Measurements from ENCODE around the gene CCDC187. TPM values are rescaled to one million over a fixed set of nuclear protein-coding genes. Genes with fewer than 3 reads are reported as not detected.
"Not testable (repeated sequence)": the region's sequence is repeated elsewhere in the genome, so short reads cannot be mapped to it uniquely, and the experiment has no call there.

The CCDC187 gene
- total RNA-seq, 1 donor from 2014 or later, result not detected

DNA sequence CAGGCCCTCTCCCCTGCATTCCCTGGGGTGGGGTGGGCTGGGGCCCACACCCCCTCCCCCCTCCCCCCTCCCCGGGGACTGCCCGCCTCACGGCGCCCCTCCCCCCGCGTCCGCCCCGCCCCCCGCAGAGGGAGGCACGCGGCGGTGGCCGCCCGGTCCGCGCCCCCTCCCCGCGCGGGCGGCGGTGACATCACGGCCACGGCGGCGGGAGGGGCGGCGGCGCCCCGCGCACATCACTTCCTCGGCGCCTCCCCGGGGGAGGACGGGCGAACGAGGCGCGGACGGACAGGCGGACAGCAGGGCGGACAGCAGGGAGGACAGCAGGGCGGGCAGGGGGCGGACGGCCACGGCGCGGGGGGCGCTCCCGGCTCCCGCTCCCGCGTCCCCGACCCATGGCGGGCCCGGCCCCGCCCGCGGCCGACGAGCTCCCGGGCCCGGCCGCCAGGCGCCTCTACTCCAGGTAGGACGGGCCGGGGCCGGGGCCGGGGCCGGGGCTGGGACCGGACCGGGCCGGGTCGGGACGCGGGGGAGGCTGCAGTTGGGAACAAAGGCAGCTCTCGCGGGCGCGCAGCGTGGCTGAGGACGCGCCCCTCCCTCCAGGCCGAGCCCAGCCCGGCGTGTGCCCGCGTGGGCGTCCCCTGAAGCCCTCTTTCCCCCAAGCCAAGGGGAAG is 23.5 kb upstream of the CCDC187 start, which contains the start of gene GPSM1:
TSS of gene GPSM1 (plus strand) at position 236 of the 671 bp plus-strand sequence. CDS start at position 393, 157 bp downstream.
- intact Hi-C loops (cut with micrococcal nuclease), result loop anchor here (1.0 kb wide), 1 partner anchor 36 kb away; the partner anchor contains the start of gene DNLZ

DNA sequence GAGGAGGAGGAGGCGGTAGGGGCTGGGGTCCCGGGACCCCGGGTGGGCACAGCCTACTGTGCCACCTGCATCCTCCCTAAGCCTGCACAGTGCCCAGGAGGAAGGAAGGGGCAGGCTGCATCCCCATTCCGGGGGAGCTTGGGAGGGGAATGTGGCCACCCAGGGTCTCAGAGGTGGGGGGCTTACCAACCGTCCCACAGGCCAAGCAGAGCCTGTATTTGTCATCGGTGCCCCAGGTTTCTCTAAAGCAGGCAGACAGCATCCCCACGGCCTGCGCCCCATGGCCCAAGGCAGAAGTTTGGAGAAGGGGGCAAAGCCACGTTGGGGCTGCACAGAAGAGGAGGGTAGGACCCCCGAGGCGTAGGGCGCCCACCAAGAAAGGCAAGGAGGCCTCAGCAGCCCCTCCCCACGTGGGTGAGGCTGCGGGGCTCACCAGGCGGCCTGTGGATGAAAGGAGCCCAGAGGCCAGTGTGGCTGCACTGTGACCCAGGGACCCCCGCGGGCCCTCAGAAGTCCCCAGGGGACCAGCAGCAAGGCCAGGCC is 22.9 kb upstream of the CCDC187 start:
- intact Hi-C loops (cut with micrococcal nuclease), result loop anchor here (1.0 kb wide), 1 partner anchor 36 kb away; the partner anchor contains the start of gene DNLZ

DNA sequence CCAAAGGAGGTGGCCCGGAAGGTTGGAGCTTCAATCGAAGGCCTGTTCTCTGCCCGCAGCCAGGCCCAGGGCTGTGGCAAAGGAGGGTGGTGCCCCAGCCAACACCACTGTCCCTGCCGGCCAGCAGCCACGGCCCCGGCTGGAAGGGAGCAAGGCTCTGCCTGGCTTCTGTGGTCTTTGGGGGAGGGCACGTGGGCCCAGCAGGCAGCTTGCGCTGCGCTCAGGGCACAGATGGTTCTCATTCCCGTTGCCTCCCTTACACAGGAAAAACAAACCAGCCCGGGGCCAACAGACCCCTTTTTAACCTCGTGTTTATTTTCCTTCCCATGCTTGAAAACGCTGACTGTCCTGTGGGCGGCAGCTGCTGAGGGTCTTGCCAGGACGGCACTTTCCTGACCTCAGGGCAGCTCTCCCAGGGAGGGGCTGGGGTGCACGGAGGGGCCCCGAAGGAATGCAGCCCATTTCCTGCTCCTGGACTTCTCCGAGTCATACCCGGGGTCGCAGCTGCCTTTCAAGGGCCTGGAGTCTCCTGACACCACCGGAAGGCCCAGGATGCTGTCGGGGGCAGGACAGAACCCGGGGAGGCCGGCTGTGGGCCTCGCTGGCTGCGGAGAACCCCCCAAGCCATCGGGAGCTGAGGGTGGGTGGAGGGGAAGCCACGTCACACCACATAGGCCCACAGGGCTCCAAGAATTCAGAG is 22.3 kb upstream of the CCDC187 start:
- intact Hi-C loops (cut with micrococcal nuclease), result no loop called here

DNA sequence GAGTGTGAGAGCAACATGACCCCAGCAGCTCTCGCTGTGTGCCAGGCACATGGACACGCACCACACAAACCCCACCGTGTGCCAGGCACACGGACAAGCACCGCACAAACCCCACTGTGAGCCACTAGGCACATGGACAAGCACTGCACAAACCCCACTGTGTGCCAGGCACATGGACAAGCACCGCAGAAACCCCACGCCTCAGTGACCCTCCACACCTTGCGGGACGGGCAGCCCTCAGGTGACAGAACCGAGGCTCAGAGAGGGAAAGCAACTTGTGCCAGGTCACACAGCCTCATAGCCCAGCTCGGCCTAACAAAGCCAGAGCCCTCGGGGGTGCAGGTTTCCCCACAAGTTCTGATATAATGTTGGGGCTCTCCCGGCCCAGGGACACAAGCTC is 21.5 kb upstream of the CCDC187 start:
- intact Hi-C loops (cut with micrococcal nuclease), result no loop called here

DNA sequence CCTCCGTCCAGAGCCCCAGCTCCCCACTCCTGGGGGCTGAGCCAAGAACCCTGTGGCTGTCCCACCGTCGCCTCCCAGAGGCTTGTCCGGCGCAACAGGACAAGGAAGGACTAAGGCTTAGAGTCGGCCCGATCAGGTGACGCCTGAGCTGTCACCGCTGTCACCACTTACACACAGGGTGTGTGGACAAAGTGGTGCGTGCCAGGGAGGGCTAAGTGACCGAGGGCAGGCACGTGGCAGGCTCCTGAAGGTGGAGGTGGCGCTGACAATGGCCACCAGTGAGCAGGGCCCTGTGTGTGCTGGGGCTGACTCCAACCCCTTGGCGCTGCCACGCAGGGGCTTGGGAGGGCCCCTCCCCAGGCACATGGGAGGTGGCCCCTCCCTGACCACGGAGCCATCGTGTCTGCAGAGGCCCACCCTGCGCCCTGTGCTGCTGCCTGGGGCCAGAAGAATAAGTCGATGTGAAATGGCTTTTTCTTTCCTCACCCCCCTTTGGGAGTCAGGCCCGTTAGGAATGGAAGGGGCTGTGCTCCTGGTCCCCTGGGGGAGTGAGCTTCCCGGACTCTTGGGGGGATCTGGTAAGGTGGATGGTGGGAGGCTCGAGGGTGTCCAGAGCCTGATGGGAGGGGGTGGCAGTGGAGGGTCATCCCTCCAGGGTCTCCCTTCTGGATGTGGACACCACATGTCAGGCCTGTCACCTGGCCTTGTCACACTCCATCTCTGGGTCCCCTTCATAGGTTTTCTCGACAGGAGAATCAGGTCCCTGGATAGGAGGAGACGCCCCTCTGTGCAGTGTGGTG is 20.8 kb upstream of the CCDC187 start:
- intact Hi-C loops (cut with micrococcal nuclease), result no loop called here

DNA sequence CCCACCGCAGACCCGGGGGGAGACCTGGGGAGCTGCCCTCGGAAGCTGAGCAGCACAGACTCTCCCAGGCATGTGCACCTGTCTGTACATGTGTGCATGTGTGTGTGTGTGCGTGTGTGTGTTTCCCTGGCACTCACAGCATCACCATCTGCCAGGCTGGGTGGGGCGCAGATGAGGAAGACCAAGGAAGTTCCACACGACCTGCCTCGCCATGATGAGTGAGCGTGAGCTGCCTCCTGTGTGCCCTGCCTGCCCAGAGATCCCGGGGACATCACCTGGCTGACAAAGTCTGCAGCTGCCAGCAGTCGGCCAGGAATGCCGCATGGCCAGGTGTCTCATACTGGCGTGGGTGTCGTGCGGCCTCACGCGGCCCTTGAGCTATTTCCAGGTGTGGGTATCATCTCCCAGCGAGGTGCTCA is 19.5 kb upstream of the CCDC187 start:
- intact Hi-C loops (cut with micrococcal nuclease), result no loop called here

DNA sequence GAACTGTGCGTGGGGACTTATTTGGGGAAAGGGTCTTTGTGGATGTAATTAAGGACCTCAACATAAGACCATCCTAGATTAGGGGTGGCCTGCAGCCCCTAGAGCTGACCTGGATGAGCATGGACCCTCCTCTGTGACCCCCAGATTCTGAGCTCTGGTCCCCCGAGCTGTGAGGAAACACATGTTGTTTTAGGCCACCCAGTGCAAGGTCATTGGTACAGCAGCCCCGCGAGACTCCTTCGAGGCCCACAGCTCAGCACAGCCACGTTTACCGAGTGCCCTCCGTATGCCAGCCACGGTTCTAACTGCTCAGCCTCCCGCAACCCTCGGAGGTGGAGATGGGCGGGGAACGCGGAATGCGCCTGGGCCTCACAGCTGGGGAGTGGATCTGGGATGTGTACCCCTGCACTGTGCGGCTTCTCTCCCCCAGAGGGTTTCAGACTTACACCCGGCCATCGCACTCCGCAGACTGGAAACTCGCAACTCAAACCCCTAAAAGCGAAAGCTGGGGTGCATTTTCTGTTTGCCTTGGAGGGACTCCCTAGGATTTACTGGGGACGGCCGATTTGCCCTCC is 18.9 kb upstream of the CCDC187 start:
- intact Hi-C loops (cut with micrococcal nuclease), result no loop called here

DNA sequence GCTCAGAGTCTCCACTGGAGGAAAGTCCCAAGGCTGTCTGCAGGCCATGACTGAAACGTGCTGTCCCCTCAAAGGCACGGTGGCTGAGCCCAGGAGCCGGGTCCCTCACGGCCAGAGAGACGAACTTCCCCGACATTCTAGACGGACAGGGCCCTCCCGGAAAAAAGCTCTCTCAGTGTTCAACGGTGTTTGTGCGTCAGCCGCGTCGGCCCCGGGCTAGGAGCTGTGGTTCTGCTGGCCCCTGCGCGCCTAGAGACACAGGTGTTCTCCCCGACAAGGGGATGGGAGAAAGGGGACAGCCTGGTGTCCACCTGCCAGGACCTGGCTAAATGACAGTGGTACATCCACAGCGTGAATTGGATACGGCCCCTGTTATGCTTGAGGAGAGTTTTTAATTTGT is 17.7 kb upstream of the CCDC187 start:
- intact Hi-C loops (cut with micrococcal nuclease), result no loop called here

DNA sequence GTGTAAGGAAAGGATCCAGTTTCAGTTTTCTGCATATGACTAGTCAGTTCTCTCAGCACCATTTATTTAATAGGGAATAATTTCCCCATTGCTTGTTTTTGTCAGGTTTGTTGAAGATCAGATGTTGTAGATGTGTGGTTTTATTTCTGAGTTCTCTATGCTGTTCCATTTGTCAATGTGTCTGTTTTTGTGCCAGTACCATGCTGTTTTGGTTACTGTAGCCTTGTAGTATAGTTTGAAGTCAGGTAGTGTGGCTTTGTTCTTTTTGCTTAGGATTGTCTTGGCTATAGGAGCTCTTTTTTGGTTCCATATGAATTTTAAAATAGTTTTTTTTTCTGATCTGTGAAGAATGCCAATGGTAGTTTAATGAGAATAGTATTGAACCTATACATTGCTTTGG is 17.1 kb upstream of the CCDC187 start:
- intact Hi-C loops (cut with micrococcal nuclease), result not testable (repeated sequence)

DNA sequence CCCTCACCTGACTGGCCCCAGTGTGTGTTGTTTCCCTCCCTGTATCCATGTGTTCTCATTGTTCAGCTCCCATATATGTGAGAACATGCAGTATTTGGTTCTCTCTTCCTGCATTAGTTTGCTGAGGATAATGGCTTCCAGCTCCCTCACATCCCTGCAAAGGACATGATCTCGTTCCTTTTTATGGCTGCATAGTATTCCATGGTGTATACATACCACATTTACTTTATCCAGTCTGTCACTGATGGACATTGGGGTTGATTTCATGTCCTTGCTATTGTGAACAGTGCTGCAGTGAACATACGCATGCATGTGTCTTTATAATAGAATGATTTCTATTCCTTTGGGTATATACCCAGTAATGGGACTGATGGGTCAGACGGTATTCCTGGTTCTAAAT is 16.1 kb upstream of the CCDC187 start:
- intact Hi-C loops (cut with micrococcal nuclease), result not testable (repeated sequence)

DNA sequence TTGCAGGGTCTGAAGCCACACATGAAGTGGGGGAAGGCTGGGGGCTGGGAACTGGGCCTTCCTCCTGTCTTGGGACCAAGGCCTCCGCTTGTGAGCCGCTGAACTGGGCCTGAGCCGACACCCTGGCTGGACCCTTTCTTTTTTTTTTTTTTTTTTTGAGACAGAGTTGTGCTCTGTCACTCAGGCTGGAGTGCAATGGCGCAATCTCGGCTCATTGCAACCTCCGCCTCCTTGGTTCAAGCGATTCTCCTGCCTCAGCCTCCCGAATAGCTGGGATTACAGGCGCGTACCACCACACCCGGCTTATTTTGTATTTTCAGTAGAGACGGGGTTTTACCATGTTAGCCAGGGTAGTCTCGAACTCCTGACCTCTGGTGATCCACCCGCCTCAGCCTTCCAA is 15.3 kb upstream of the CCDC187 start:
- intact Hi-C loops (cut with micrococcal nuclease), result not testable (repeated sequence)

DNA sequence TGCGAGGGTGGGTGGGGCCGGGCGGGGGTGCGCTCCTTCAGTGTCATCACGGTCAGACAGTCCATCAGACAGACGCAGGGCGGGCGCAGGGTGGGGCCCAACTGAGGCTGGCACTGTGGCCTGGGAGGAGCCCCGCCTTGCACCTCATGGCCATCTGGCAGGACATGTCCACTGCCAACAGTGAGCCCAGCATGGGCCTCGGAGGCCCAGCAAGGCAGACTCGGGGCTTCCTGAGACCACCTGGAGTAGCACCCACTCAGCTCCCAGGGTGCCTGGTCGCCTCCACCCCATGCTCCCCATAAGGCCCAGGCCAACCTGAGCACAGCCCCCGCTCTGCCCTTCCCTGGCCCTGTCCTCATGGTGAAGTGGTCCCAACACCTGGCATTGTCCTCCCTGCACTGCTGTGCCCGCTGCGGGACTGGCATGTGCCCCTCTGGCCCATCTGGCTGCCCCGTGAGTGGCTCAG is 14.9 kb upstream of the CCDC187 start:
- intact Hi-C loops (cut with micrococcal nuclease), result no loop called here

DNA sequence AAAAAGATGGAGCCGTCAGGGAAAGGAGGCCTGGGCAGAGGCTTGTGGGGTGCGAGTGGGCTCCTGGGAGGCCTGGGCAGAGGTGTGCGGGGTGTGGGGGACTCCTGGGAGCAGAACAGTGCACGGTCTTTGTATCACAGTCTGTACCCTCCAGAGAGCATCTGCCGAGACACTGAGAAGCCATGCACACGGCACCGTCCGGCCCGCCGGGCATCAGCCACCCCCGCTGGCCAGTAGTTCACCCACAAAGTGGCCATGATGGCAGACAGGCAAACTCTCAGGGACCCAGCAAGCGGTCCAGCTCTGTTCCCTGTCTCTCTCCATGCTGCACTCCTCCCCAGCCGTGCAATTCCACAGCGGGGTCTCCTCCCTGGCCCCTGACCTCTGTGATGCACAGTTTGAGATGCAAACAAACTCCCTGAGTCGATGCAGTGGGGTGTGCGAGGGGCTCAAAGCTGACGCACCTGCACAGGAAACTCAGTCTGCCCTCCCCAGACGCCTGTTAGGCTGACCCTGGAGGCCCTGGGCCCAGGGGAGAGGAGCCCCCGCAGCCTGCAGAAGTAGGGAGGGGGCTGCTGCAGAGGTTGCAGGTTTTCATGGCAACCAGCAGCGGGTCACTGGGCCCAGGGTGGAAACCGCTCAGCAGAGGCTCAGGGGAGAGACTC is 14.3 kb upstream of the CCDC187 start:
- intact Hi-C loops (cut with micrococcal nuclease), result no loop called here

DNA sequence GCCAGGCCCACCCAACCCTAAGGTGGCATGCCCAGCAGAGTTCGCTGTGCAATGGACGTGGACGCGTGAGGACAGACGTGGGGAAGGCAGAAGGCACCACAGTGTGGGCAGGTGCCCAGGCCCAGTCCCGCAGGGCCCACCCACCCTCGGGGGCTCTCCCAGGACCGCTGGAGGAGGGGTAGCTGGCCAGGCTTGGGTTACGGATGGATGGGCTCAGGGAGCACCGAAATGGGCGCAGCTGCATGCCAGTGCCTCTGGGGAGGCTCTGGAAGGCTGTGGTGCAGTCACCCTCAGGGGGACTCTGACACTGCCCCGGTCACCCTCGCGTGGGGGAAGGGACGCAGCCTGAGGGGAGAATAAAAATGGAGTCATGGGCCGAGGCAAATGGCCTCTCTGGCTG is 13.8 kb upstream of the CCDC187 start:
- intact Hi-C loops (cut with micrococcal nuclease), result no loop called here

DNA sequence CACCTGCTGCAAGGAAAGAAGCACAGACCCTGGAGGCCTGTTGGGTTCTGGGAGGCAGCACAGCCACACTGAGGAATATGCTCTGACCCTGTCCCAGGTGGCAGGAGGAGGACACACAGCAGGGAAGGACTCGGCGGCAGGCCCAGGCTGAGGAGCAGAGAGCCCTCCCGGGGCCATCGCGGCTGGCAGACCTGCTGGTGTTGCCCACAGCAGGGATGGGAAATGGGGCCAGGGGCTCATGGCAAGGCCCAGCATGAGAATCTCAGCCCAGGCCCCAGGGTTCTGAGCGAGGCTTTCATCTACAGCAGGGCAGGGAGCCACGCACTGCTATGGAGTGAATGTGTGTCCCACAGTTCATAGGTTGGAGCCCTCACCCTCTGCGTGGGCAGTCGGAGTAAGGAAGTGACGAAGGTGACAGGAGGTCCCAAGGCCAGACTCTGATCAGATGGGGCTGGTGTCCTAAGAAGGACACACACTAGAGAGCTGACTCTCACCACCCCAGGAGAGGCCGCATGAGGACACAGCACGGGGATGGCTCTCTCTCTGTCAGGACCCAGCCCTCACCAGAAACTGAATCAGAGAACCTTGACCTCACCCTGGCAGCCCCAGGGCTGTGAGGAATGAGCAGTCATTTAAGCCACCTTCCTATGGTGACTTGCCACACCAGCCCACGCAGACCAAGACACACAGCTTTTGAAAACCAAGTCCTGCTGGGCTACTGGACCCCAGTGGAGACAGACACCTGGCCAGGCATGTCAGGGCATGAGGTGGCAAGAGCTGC is 13.2 kb upstream of the CCDC187 start:
- intact Hi-C loops (cut with micrococcal nuclease), result no loop called here

DNA sequence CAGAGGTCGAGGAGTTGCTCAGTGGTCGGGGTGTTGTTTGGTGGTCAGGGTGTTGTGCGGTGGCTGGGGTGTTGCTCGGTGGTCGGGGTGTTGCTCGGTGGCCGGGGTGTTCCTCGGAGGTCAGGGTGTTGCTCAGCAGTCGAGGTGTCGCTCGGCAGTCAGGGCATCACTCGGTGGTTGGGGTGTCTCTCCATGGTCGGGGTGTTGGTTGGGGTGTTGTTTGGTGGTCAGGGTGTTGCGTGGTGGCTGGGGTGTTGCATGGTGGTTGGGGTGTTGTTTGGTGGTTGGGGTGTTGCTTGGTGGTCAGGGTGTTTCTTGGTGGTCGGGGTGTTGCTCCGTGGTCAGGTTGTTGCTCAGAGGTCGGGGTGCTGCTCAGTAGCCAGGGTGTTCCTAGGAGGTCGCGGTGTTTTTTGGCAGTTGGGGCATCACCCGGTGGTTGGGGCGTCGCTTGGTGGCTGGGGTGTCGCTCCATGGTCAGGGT is 12.4 kb upstream of the CCDC187 start:
- intact Hi-C loops (cut with micrococcal nuclease), result no loop called here

DNA sequence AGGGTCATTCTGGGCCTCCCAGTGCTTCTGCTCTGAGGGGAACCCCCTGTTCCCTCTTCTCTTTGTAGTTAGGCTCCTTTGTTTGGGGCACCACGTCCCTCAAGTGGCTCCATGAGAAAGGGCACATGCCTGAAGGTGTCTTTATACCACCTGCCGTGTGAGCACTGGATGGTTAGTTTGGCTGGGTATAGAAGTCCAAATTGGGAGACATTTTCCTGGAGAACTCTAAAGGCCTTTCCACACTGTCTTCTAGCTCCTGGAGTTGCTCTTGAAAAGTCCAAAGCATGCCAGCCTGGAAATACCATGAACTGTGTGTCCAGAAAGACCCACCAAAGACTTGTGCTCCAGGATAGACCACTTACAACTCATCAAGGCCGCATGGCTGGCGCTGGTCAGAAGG is 11.1 kb upstream of the CCDC187 start:
- intact Hi-C loops (cut with micrococcal nuclease), result no loop called here

DNA sequence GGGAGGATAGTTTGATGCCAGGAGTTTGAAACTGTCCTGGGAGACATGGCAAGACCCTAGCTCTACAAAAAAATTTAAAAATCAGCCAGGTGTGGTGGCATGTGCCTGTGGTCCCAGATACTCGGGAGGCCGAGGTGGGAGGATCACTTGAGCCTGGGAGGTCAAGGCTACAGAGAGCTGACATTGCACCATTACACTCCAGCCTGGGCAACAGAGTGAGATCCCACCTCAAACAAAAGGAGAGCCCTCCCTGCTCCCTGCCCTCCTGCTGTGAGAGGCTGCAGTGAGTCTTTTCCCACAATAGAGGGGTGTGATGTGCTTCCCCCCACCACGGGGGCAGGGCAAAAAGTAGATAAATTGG is 10.1 kb upstream of the CCDC187 start:
- intact Hi-C loops (cut with micrococcal nuclease), result no loop called here

DNA sequence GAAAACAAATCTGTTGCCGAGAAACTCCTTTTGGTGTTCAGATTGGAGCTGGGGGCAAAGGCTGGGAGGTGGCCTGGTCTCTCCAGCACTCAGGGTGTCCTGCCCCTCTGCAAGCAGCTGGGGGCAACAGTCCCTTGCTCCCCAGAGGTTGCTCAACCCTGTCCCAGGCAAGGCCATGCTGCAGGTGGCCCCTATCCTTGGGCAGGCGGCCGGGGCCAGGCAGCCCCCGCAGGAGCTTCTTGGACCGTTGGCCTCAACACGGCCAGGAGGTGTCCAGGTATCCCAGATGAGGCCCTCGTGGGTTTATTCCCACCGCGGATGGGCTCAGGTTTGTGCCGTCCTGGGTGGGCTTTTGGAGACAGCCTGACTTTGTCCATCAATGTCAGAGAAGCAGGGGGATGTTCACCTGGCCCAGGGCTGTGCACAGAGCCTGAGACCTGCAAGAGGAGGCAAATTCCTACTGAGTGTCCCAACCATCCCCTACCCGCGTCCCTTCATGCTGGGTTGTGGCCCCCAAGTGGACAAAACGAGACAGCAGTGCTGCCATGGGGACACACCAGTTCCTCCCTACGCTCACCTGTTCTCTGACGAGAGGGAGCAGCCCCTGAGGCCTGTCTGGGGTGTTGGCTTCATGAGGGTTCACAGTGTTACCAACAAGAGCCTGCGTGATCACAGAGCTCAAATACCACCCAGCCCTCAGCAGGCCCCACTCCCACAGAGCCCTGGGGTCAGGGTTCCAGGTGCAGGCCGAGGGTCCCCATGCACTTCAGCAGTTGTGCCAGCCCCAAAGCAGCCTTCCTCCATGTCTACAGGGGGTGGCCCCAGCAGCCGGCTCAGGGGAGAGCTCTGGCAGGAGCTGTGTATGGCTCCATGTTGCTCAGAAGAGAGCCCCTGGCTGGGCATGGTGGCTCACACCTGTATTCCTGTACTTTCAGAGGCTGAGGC is 9.5 kb upstream of the CCDC187 start:
- intact Hi-C loops (cut with micrococcal nuclease), result no loop called here

All from T-helper 1 cell treated with Interleukin-12 subunit alpha and Interleukin-12 subunit beta and Interleukin-4 antibody, amounts not matched to agents 30 ng/mL and 1 ng/mL, for 36 hours (primary cell).